PC-3 (cell line): ENCODE data around the gene MTPN.

Experiments
- CTCF ChIP-seq: fragments of 300-600 bp; sonication (generic); conservative IDR thresholded peaks from 2 replicates; pipeline ENCODE4 v1.5.1; 2017; ENCODE audit warnings: antibody characterized with exemption, low read depth, mild to moderate bottlenecking, low read length
- EZH2 ChIP-seq: fragments of 300-600 bp; sonication (generic); IDR thresholded peaks from one replicate; pipeline ENCODE4 v1.6.1; 2017; ENCODE audit warnings: antibody characterized with exemption, mild to moderate bottlenecking, low read length; ENCODE audit not compliant: unreplicated experiment
- EZH2phosphoT487 ChIP-seq: fragments of 300-600 bp; sonication (generic); IDR thresholded peaks from 2 replicates; pipeline ENCODE4 v1.6.1; 2018; ENCODE audit warnings: mild to moderate bottlenecking, antibody characterized with exemption, low read length, borderline replicate concordance

DNA sequence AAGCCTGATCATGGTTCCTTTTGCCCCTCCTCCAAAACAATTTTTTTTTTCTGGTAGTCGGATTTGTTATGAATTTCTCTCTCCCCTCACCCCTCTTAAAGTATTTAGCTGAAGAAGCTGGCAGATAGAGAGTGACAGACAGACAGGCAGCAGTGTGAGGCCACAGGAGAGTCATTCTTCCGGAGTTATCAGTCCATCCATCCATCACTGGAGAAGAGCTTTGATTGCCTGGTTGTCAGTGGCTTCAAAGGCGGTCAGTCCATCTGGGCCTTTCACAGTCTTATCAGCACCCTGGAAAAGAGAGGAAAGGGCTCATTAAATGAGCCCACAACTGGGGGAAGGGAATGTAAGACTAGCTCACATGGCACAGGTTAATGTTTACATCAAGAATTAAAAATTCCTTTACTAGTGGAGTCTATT is 47.4 kb downstream of the MTPN start:
- TF ChIP-seq EZH2, result no peak
- TF ChIP-seq CTCF, result no peak
- TF ChIP-seq EZH2phosphoT487, result no peak
